HepG2 (cell line): ENCODE data around the gene KLHL11. TPM values are rescaled to one million over a fixed set of nuclear protein-coding genes. Genes with fewer than 3 reads are reported as not detected.

ENCODE experiments used
- CBX2 ChIP-seq, 2 experiments: fragments of 200-600 bp in 1 of 2; sonication (generic); formaldehyde crosslinking in 1 of 2; IDR thresholded peaks; 2 replicates each; pipeline versions ENCODE4 v1.7.0 to v1.8.1; 2018 to 2022; ENCODE audit warnings: low read depth in 2 of 2, low read length in 1 of 2, mild to moderate bottlenecking in 1 of 2, missing genetic modification reagents in 1 of 2
- FOXC1 ChIP-seq: sonication (generic); formaldehyde crosslinking; IDR thresholded peaks from 2 replicates; pipeline ENCODE4 v1.8.0; 2022; ENCODE audit warnings: mild to moderate bottlenecking, missing genetic modification reagents, borderline replicate concordance
- GATAD2A ChIP-seq: IDR thresholded peaks from 2 replicates; pipeline ENCODE4 v1.6.1; 2016
- GPN1 ChIP-seq: sonication (generic); formaldehyde crosslinking; IDR thresholded peaks from 2 replicates; pipeline ENCODE4 v1.5.1; 2020; ENCODE audit warnings: missing genetic modification reagents, borderline replicate concordance
- HDAC1 ChIP-seq: sonication (generic); formaldehyde crosslinking; IDR thresholded peaks from 2 replicates; pipeline ENCODE4 v1.5.1; 2020; ENCODE audit warnings: mild to moderate bottlenecking, missing genetic modification reagents
- IKZF1 ChIP-seq: fragments of 450-650 bp; IDR thresholded peaks from 2 replicates; pipeline ENCODE4 v1.7.1; 2016
- KLF6 ChIP-seq: IDR thresholded peaks from 2 replicates; pipeline ENCODE4 v1.8.0; 2016; ENCODE audit warnings: missing biosample characterization, missing genetic modification reagents
- SALL1 ChIP-seq: sonication (generic); formaldehyde crosslinking; IDR thresholded peaks from 2 replicates; pipeline ENCODE4 v1.8.0; 2022; ENCODE audit warnings: mild to moderate bottlenecking, missing genetic modification reagents
- SAP130 ChIP-seq: IDR thresholded peaks from 2 replicates; pipeline ENCODE4 v1.6.1; 2016; ENCODE audit warnings: low read depth
- SMARCC2 ChIP-seq: fragments of 450-650 bp; IDR thresholded peaks from 2 replicates; pipeline ENCODE4 v1.6.1; 2017; ENCODE audit warnings: antibody characterized with exemption, mild to moderate bottlenecking
- TCF12 ChIP-seq, 2 experiments: fragments of 450-650 bp in 1 of 2; sonication (generic) in 1 of 2; formaldehyde crosslinking in 1 of 2; IDR thresholded peaks; 2 replicates each; pipeline versions ENCODE4 v1.6.1 to v1.8.0; 2017 to 2022; ENCODE audit warnings: antibody characterized with exemption in 1 of 2, mild to moderate bottlenecking in 1 of 2, missing genetic modification reagents in 1 of 2, moderate library complexity in 1 of 2
- TRIM24 ChIP-seq: sonication (generic); formaldehyde crosslinking; IDR thresholded peaks from 2 replicates; pipeline ENCODE4 v1.8.0; 2022; ENCODE audit warnings: mild to moderate bottlenecking, missing genetic modification reagents
- ZFP41 ChIP-seq: sonication (generic); formaldehyde crosslinking; IDR thresholded peaks from 2 replicates; pipeline ENCODE4 v1.4.0; 2020; ENCODE audit warnings: mild to moderate bottlenecking, missing genetic modification reagents, borderline replicate concordance
- ZNF598 ChIP-seq: sonication (generic); formaldehyde crosslinking; IDR thresholded peaks from 2 replicates; pipeline ENCODE4 v1.5.1; 2020; ENCODE audit warnings: mild to moderate bottlenecking, missing genetic modification reagents, borderline replicate concordance
- ZNF629 ChIP-seq: sonication (generic); formaldehyde crosslinking; conservative IDR thresholded peaks from 2 replicates; pipeline ENCODE4 v1.5.0; 2020; ENCODE audit warnings: missing genetic modification reagents
- ZNF775 ChIP-seq: sonication (generic); formaldehyde crosslinking; IDR thresholded peaks from 2 replicates; pipeline ENCODE4 v1.4.0; 2020; ENCODE audit warnings: missing genetic modification reagents, mild to moderate bottlenecking, moderate library complexity, borderline replicate concordance
- polyA plus RNA-seq, 8 experiments: library from polyadenylated mRNA; depleted of rRNA in 3 of 8; stranded (reverse) in 7 of 8; unstranded in 1 of 8; fragments of >200 nt; fragmentation: Illumina TruSeq in 4 of 8; extraction: Trizol in 4 of 8; gene quantifications; 2 replicates each; pipeline versions ENCODE4 v1.2.1 to v1.2.3, GENCODE V29; 2011 to 2016; ENCODE audit warnings: low read depth in 4 of 8, missing spikeins in 1 of 8, mixed read lengths in 1 of 8; ENCODE audit not compliant: insufficient read depth in 1 of 8
- total RNA-seq, 5 experiments: library from RNA; depleted of rRNA; stranded (reverse); fragments of >200 nt; fragmentation: Illumina TruSeq; extraction: Trizol; gene quantifications; 2 replicates each; pipeline ENCODE4 v1.2.3, GENCODE V29; 2016; ENCODE audit warnings: low read depth in 1 of 5
- TF ChIP-seq, protein P1 (sequence below): sonication (generic); formaldehyde crosslinking; IDR thresholded peaks from 2 replicates; pipeline ENCODE4 v1.4.0; 2020; ENCODE audit warnings: mild to moderate bottlenecking, missing genetic modification reagents
- TF ChIP-seq, protein P2 (sequence below): sonication (generic); formaldehyde crosslinking; IDR thresholded peaks from 2 replicates; pipeline ENCODE4 v1.8.0; 2022; ENCODE audit warnings: mild to moderate bottlenecking, missing genetic modification reagents, moderate library complexity
- TF ChIP-seq, protein P3 (sequence below): sonication (generic); formaldehyde crosslinking; IDR thresholded peaks from 2 replicates; pipeline ENCODE4 v1.4.0; 2020; ENCODE audit warnings: mild to moderate bottlenecking, missing genetic modification reagents
- TF ChIP-seq, protein P4 (sequence below): sonication (generic); formaldehyde crosslinking; conservative IDR thresholded peaks from 2 replicates; pipeline ENCODE4 v1.8.0; 2022; ENCODE audit warnings: low read depth, missing genetic modification reagents
- TF ChIP-seq, protein P5 (sequence below): sonication (generic); formaldehyde crosslinking; IDR thresholded peaks from 2 replicates; pipeline ENCODE4 v1.5.0; 2020; ENCODE audit warnings: mild to moderate bottlenecking, missing genetic modification reagents

Gene KLHL11
- total and polyA plus RNA-seq, 2 of the 13 experiments (the other 11 are each of a cell fraction or from before 2014, with no cell fraction given) = 7.7 to 27.5 TPM

DNA sequence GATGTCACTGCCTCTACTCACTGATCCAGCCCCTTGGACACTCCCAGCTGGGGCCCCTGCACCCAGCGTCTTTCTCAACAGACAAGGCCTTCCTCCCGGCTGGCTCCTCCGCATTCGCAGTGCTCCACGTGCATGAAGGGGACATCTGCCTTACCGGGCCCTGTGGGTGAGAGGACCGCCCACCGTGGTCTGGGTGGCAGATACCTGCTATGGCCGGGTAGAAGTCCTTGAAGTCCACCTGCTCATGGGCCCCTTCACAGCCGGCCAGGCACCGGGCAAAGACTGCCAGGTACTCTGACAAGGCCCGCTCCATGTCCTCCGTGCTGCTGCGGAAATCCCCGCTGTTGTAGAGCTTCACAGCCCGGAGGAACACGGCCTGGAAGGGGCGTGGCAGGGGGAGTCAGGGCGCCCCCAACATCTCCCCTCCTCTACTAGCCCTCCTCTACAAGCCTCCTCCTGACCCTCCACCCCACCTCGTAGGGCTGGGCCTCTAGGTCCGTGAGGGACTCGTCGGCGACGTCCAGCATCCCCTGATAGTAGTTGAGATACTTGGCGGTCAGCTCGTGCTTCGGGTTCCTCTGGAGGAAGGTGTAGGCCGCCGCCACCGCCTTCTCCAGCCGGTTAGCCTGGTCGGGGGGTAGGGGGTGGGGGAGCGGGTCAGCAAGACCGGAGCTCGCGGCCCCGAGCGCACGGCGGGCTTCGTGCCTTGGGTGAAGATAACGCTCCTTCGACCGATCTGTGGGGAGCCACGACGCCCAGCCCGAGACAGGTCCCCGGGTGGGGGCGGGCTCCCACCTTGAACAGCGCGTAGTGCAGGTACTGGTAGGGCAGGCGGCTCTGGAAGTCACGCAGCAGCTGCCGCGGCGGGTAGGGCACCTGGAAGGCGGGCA is 54.3 kb downstream of the KLHL11 start (continued):
- TF ChIP-seq GPN1 (CRISPR knock-in tag) = no peak; the same call in 1 of the 2 replicates
- no peak for TF ChIP-seq IKZF1
- no peak for TF ChIP-seq KLF6 (CRISPR knock-in tag)
- TF ChIP-seq ZNF598 (CRISPR knock-in tag) = no peak
- TF ChIP-seq, protein P1, sequence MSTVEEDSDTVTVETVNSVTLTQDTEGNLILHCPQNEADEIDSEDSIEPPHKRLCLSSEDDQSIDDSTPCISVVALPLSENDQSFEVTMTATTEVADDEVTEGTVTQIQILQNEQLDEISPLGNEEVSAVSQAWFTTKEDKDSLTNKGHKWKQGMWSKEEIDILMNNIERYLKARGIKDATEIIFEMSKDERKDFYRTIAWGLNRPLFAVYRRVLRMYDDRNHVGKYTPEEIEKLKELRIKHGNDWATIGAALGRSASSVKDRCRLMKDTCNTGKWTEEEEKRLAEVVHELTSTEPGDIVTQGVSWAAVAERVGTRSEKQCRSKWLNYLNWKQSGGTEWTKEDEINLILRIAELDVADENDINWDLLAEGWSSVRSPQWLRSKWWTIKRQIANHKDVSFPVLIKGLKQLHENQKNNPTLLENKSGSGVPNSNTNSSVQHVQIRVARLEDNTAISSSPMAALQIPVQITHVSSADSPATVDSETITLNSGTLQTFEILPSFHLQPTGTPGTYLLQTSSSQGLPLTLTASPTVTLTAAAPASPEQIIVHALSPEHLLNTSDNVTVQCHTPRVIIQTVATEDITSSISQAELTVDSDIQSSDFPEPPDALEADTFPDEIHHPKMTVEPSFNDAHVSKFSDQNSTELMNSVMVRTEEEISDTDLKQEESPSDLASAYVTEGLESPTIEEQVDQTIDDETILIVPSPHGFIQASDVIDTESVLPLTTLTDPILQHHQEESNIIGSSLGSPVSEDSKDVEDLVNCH (CRISPR knock-in tag) = no peak; the same call in 1 of the 2 replicates
- TF ChIP-seq TCF12 (IDR thresholded peaks at IDR 0.05) = no peak
- TF ChIP-seq TCF12 (CRISPR knock-in tag; IDR thresholded peaks at IDR 0.05) = no peak
- TF ChIP-seq ZFP41 (CRISPR knock-in tag) = peak; percentile 51; the same call in 1 of the 2 replicates
- TF ChIP-seq CBX2 (IDR thresholded peaks at IDR 0.05; ENCODE audit: low read depth, low read length) = no peak
- no peak for TF ChIP-seq CBX2 (CRISPR knock-in tag; IDR thresholded peaks at IDR 0.05; ENCODE audit: low read depth)
- no peak for TF ChIP-seq ZNF629
- TF ChIP-seq SMARCC2 = no peak
- no peak for TF ChIP-seq FOXC1 (CRISPR knock-in tag)
- TF ChIP-seq, protein P2, sequence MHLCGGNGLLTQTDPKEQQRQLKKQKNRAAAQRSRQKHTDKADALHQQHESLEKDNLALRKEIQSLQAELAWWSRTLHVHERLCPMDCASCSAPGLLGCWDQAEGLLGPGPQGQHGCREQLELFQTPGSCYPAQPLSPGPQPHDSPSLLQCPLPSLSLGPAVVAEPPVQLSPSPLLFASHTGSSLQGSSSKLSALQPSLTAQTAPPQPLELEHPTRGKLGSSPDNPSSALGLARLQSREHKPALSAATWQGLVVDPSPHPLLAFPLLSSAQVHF (CRISPR knock-in tag) = no peak; the same call in 1 of the 2 replicates
- no peak for TF ChIP-seq GATAD2A
- no peak for TF ChIP-seq SAP130 (CRISPR knock-in tag)
- TF ChIP-seq, protein P3, sequence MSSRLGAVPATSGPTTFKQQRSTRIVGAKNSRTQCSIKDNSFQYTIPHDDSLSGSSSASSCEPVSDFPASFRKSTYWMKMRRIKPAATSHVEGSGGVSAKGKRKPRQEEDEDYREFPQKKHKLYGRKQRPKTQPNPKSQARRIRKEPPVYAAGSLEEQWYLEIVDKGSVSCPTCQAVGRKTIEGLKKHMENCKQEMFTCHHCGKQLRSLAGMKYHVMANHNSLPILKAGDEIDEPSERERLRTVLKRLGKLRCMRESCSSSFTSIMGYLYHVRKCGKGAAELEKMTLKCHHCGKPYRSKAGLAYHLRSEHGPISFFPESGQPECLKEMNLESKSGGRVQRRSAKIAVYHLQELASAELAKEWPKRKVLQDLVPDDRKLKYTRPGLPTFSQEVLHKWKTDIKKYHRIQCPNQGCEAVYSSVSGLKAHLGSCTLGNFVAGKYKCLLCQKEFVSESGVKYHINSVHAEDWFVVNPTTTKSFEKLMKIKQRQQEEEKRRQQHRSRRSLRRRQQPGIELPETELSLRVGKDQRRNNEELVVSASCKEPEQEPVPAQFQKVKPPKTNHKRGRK (CRISPR knock-in tag) = peak; percentile 46; the same call in 1 of the 2 replicates
- TF ChIP-seq SALL1 (CRISPR knock-in tag) = no peak
- TF ChIP-seq HDAC1 (CRISPR knock-in tag) = peak; percentile 43; the same call in 1 of the 2 replicates
- TF ChIP-seq, protein P4, sequence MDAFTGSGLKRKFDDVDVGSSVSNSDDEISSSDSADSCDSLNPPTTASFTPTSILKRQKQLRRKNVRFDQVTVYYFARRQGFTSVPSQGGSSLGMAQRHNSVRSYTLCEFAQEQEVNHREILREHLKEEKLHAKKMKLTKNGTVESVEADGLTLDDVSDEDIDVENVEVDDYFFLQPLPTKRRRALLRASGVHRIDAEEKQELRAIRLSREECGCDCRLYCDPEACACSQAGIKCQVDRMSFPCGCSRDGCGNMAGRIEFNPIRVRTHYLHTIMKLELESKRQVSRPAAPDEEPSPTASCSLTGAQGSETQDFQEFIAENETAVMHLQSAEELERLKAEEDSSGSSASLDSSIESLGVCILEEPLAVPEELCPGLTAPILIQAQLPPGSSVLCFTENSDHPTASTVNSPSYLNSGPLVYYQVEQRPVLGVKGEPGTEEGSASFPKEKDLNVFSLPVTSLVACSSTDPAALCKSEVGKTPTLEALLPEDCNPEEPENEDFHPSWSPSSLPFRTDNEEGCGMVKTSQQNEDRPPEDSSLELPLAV (CRISPR knock-in tag) = 0 out of 2 replicates have a peak, but pooled peaks have one; percentile 91
- TF ChIP-seq TRIM24 (CRISPR knock-in tag) = no peak
- TF ChIP-seq, protein P5, sequence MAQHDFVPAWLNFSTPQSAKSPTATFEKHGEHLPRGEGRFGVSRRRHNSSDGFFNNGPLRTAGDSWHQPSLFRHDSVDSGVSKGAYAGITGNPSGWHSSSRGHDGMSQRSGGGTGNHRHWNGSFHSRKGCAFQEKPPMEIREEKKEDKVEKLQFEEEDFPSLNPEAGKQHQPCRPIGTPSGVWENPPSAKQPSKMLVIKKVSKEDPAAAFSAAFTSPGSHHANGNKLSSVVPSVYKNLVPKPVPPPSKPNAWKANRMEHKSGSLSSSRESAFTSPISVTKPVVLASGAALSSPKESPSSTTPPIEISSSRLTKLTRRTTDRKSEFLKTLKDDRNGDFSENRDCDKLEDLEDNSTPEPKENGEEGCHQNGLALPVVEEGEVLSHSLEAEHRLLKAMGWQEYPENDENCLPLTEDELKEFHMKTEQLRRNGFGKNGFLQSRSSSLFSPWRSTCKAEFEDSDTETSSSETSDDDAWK (CRISPR knock-in tag) = no peak
- TF ChIP-seq ZNF775 = no peak
